T-cell (primary cell): ENCODE measurements around the gene KDM5C. TPM values are rescaled to one million over a fixed set of nuclear protein-coding genes. Genes with fewer than 3 reads are reported as not detected.
A peak's percentile ranks its signal among the peaks of the same experiment; 100 is the strongest.

Source experiments
- ATAC-seq, 4 experiments: fragments of 200-7000 bp in 3 of 4; fragments of 150-1000 bp in 1 of 4; cut with Tn5 transposase; replicated peaks in 1 of 4; 1 replicate in 3 of 4; 2 replicates in 1 of 4; pipeline ENCODE4 v1.10.0; 2021; ENCODE audit warnings: moderate library complexity in 3 of 4, mild to moderate bottlenecking in 2 of 4, moderate number of reproducible peaks in 1 of 4
- CTCF ChIA-PET, 2 donors: fragments of 300-600 bp; sonication (Branson Sonifier 250); formaldehyde crosslinking; loops; one replicate each; lab custom pipeline; 2022; ENCODE audit warnings: antibody characterized with exemption in 2 of 2; lab: Charles Lee
- POLR2A ChIA-PET, 2 donors: fragments of 300-600 bp; sonication (Branson Sonifier 250); formaldehyde crosslinking; loops; one replicate each; lab custom pipeline; 2022; ENCODE audit warnings: antibody characterized with exemption in 2 of 2; lab: Charles Lee
- DNase-seq, 35 experiments: peaks; one replicate each; pipeline versions ENCODE4 v3.0.0 to v3.0.0-alpha.2; 2013 to 2023
- H3K27ac ChIP-seq: one replicate; pipeline ENCODE4 v1.5.1; 2013; ENCODE audit warnings: low read length
- H3K27me3 ChIP-seq, 2 experiments: replicated peaks in 1 of 2; 1 replicate in 1 of 2; 2 replicates in 1 of 2; pipeline versions ENCODE4 v1.6.1 to v1.7.0; 2013; ENCODE audit warnings: low read length in 1 of 2, mixed read lengths in 1 of 2; ENCODE audit not compliant: control insufficient read depth in 2 of 2, insufficient read depth in 2 of 2; ENCODE audit errors: extremely low read depth in 1 of 2
- H3K36me3 ChIP-seq, 2 donors: 1 replicate in 1 of 2; 2 replicates in 1 of 2; pipeline versions ENCODE4 v1.6.1 to v1.7.0; 2013; ENCODE audit warnings: low read length in 1 of 2; ENCODE audit not compliant: control insufficient read depth in 2 of 2, insufficient read depth in 1 of 2; ENCODE audit errors: extremely low read depth in 1 of 2
- H3K4me1 ChIP-seq, 2 experiments: 1 replicate in 1 of 2; 2 replicates in 1 of 2; pipeline versions ENCODE4 v1.6.1 to v1.7.0; 2013; ENCODE audit warnings: low read length in 2 of 2, mixed read lengths in 1 of 2; ENCODE audit not compliant: insufficient read depth in 2 of 2, control insufficient read depth in 1 of 2; ENCODE audit errors: extremely low read depth in 1 of 2
- H3K4me3 ChIP-seq, 2 donors: 1 replicate in 1 of 2; 2 replicates in 1 of 2; pipeline versions ENCODE4 v1.5.1 to v1.7.0; 2013; ENCODE audit warnings: mild to moderate bottlenecking in 2 of 2, low read length in 1 of 2, moderate library complexity in 1 of 2; ENCODE audit not compliant: control insufficient read depth in 1 of 2; ENCODE audit errors: extremely low read depth in 1 of 2
- H3K9me3 ChIP-seq: 2 replicates; pipeline ENCODE4 v1.7.0; 2013
- H3K27ac Mint-ChIP-seq, 2 donors: one replicate each; pipeline ENCODE4 v1.8.0; 2020 to 2021; ENCODE audit warnings: mild to moderate bottlenecking in 2 of 2, mixed read lengths in 2 of 2
- H3K27me3 Mint-ChIP-seq, 2 donors: one replicate each; pipeline ENCODE4 v1.8.0; 2021 to 2022; ENCODE audit warnings: mixed read lengths in 2 of 2
- H3K36me3 Mint-ChIP-seq: one replicate; pipeline ENCODE4 v1.8.0; 2021; ENCODE audit warnings: mixed read lengths
- H3K4me1 Mint-ChIP-seq, 3 donors: one replicate each; pipeline ENCODE4 v1.8.0; 2020 to 2022; ENCODE audit warnings: mixed read lengths in 3 of 3, mild to moderate bottlenecking in 1 of 3
- H3K4me3 Mint-ChIP-seq, 3 donors: one replicate each; pipeline ENCODE4 v1.8.0; 2020 to 2022; ENCODE audit warnings: mild to moderate bottlenecking in 3 of 3, mixed read lengths in 3 of 3, moderate library complexity in 3 of 3
- H3K9me3 Mint-ChIP-seq, 3 donors: one replicate each; pipeline ENCODE4 v1.8.0; 2020 to 2022; ENCODE audit warnings: mixed read lengths in 3 of 3
- WGBS: methylation state at CpG from one replicate; pipeline ENCODE4 v1.1.5; 2013; ENCODE audit warnings: missing lambda C conversion rate; ENCODE audit not compliant: insufficient coverage; 5-methylcytosine and 5-hydroxymethylcytosine counted together
- total RNA-seq, 35 experiments: library from RNA in 6 of 35; stranded (reverse) in 6 of 35; fragments of 120-200 nt in 1 of 35; gene quantifications; one replicate each; pipeline versions ENCODE4 v1.2.1 to v1.2.4 and lab custom pipeline; 2013 to 2026

The KDM5C gene
- total RNA-seq, 5 donors from 2014 or later (not counting 1 experiment from before 2014, with no cell fraction given): 130 to 329 (median 197) TPM

- Histone ChIP-seq H3K27me3 (no peaks in the 10 kb centered on the region), H3K4me3 (no peak overlapping the region), H3K36me3 (no peaks in the 10 kb centered on the region), H3K27ac (no peak overlapping the region), H3K4me1 (no peaks in the 10 kb centered on the region), H3K9me3 (no peaks in the 10 kb centered on the region)
- POLR2A ChIA-PET: no interaction called here
- no CpG with 5 or more reads among the region's 1 CpG for WGBS
- ATAC-seq (no peak), DNase-seq (no peak)
- H3K4me1 Mint-ChIP-seq: no peaks in the 10 kb centered on the region
- no peaks in the 10 kb centered on the region for H3K27me3 Mint-ChIP-seq
- no peak overlapping the region for H3K27ac Mint-ChIP-seq
- no peak overlapping the region for H3K4me3 Mint-ChIP-seq
- no peaks in the 10 kb centered on the region for H3K9me3 Mint-ChIP-seq
- H3K36me3 Mint-ChIP-seq: no peaks in the 10 kb centered on the region
- CTCF ChIA-PET: interaction anchor here in 1 of 2 donors (0.6 kb wide), 1 partner anchor 10 kb away, joined by 4 read pairs; no protein-coding TSS in a partner anchor
Observed at GRCh38 chrX:53244610-53245009, 19.6 kb upstream of the KDM5C start.

GRCh38 chrX:53242310-53242709 is 17.3 kb upstream of the KDM5C start:
- ChIA-PET CTCF (interaction anchor here in 1 of 2 donors (0.7 kb wide), 2 partner anchors 40 to 155 kb away, joined by 3 to 4 read pairs; no protein-coding TSS in a partner anchor), POLR2A (no interaction called here)
- Histone ChIP-seq H3K9me3 (no peaks in the 10 kb centered on the region), H3K27ac (no peak overlapping the region), H3K36me3 (no peaks in the 10 kb centered on the region), H3K4me3 (no peak overlapping the region), H3K27me3 (no peaks in the 10 kb centered on the region), H3K4me1 (no peaks in the 10 kb centered on the region)
- ATAC-seq (no peak), DNase-seq (no peak)
- WGBS: no CpG with 5 or more reads among the region's 4 CpGs
- H3K4me3 Mint-ChIP-seq: no peak overlapping the region
- no peaks in the 10 kb centered on the region for H3K27me3 Mint-ChIP-seq
- no peaks in the 10 kb centered on the region for H3K36me3 Mint-ChIP-seq
- H3K9me3 Mint-ChIP-seq: no peaks in the 10 kb centered on the region
- H3K27ac Mint-ChIP-seq: no peak overlapping the region
- no peaks in the 10 kb centered on the region for H3K4me1 Mint-ChIP-seq

GRCh38 chrX:53241558-53241957 is 16.6 kb upstream of the KDM5C start:
- CTCF ChIA-PET: no interaction called here
- DNase-seq: peak in 2 of 35 experiments; percentile 5 to 6
- peaks cover 0 to 3% of the 10 kb centered on the region in 2 donors for H3K27me3 Mint-ChIP-seq
- no peaks in the 10 kb centered on the region for H3K36me3 Mint-ChIP-seq
- no peak overlapping the region for H3K27ac ChIP-seq
- H3K9me3 Mint-ChIP-seq: no peaks in the 10 kb centered on the region
- POLR2A ChIA-PET: no interaction called here
- no peak overlapping the region for H3K4me3 Mint-ChIP-seq
- H3K27ac Mint-ChIP-seq: no peak overlapping the region
- no peaks in the 10 kb centered on the region for H3K9me3 ChIP-seq
- no peak for ATAC-seq
- no peaks in the 10 kb centered on the region for H3K36me3 ChIP-seq
- WGBS: 68% methylated on average over 4 of the region's 7 CpGs
- no peaks in the 10 kb centered on the region for H3K4me1 Mint-ChIP-seq
- no peaks in the 10 kb centered on the region for H3K4me1 ChIP-seq
- no peaks in the 10 kb centered on the region for H3K27me3 ChIP-seq
- no peak overlapping the region for H3K4me3 ChIP-seq

- no peak overlapping the region for H3K27ac ChIP-seq
- H3K36me3 Mint-ChIP-seq: no peaks in the 10 kb centered on the region
- peak in 1 of 4 experiments; percentile 69 for ATAC-seq
- H3K4me3 Mint-ChIP-seq: no peak overlapping the region
- no peaks in the 10 kb centered on the region for H3K36me3 ChIP-seq
- H3K9me3 ChIP-seq: no peaks in the 10 kb centered on the region
- H3K4me1 ChIP-seq: no peaks in the 10 kb centered on the region
- WGBS: 93% methylated on average over 2 of the region's 6 CpGs
- CTCF ChIA-PET: no interaction called here
- H3K9me3 Mint-ChIP-seq: no peaks in the 10 kb centered on the region
- H3K27ac Mint-ChIP-seq: no peak overlapping the region
- H3K27me3 ChIP-seq: no peaks in the 10 kb centered on the region
- peaks cover 0 to 9% of the 10 kb centered on the region in 2 donors for H3K27me3 Mint-ChIP-seq
- no peak overlapping the region for H3K4me3 ChIP-seq
- POLR2A ChIA-PET: no interaction called here
- peak in 10 of 35 experiments; percentile 15 to 69 (median 50) for DNase-seq
- H3K4me1 Mint-ChIP-seq: no peaks in the 10 kb centered on the region
Observed at GRCh38 chrX:53239474-53239873, 14.5 kb upstream of the KDM5C start.

- POLR2A ChIA-PET: no interaction called here
- H3K4me3 Mint-ChIP-seq: no peak overlapping the region
- H3K27me3 ChIP-seq: no peaks in the 10 kb centered on the region
- H3K4me1 Mint-ChIP-seq: no peaks in the 10 kb centered on the region
- no peak overlapping the region for H3K27ac ChIP-seq
- DNase-seq (no peak), ATAC-seq (no peak)
- H3K36me3 ChIP-seq: no peaks in the 10 kb centered on the region
- CTCF ChIA-PET: no interaction called here
- 100% methylated on average over 1 of the region's 10 CpGs for WGBS
- H3K9me3 ChIP-seq: no peaks in the 10 kb centered on the region
- H3K4me1 ChIP-seq: no peaks in the 10 kb centered on the region
- peaks cover 0 to 10% of the 10 kb centered on the region in 2 donors for H3K27me3 Mint-ChIP-seq
- H3K36me3 Mint-ChIP-seq: no peaks in the 10 kb centered on the region
- no peak overlapping the region for H3K4me3 ChIP-seq
- no peaks in the 10 kb centered on the region for H3K9me3 Mint-ChIP-seq
- no peak overlapping the region for H3K27ac Mint-ChIP-seq
Observed at GRCh38 chrX:53237056-53237455, 12.0 kb upstream of the KDM5C start.

GRCh38 chrX:53236025-53236679 is 11.1 kb upstream of the KDM5C start:
- 95% methylated on average over 14 of the region's 20 CpGs for WGBS
- no peak overlapping the region for H3K27ac ChIP-seq
- H3K4me1 ChIP-seq: no peaks in the 10 kb centered on the region
- H3K27me3 ChIP-seq: no peaks in the 10 kb centered on the region
- CTCF ChIA-PET: no interaction called here
- H3K9me3 Mint-ChIP-seq: no peaks in the 10 kb centered on the region
- H3K27ac Mint-ChIP-seq: no peak overlapping the region
- no peaks in the 10 kb centered on the region for H3K36me3 ChIP-seq
- H3K9me3 ChIP-seq: no peaks in the 10 kb centered on the region
- H3K27me3 Mint-ChIP-seq: peaks cover 0 to 19% of the 10 kb centered on the region in 2 donors
- no peak overlapping the region for H3K4me3 Mint-ChIP-seq
- ATAC-seq (no peak), DNase-seq (no peak)
- H3K4me1 Mint-ChIP-seq: no peaks in the 10 kb centered on the region
- no peak overlapping the region for H3K4me3 ChIP-seq
- H3K36me3 Mint-ChIP-seq: no peaks in the 10 kb centered on the region
- POLR2A ChIA-PET: no interaction called here
